CD4-positive, alpha-beta T cell treated with Interferon gamma for 1 hour (primary cell): ENCODE results near the gene DLX3.
A peak's percentile ranks its signal among the peaks of the same experiment; 100 is the strongest.

Experiments
- DNase-seq: peaks from one replicate; pipeline ENCODE4 v3.0.0-alpha.2; 2020

DLX3 gene

DNA sequence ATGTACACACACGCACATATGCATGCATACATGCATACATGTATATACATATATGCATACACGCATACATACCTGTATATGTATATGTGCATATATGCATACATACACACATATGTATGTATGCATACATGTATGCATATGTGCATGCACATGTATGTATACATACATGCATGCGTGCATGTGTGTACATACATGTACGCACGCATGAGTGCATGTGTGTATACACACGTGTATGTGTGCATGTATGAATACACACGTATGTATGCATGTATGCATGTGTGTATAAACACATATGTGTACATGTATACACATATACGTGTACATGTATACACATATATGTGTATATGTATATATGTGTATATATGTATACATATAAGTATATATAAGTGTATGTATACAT lies 28.5 kb upstream of the DLX3 start:
- DNase-seq = no peak

DNA sequence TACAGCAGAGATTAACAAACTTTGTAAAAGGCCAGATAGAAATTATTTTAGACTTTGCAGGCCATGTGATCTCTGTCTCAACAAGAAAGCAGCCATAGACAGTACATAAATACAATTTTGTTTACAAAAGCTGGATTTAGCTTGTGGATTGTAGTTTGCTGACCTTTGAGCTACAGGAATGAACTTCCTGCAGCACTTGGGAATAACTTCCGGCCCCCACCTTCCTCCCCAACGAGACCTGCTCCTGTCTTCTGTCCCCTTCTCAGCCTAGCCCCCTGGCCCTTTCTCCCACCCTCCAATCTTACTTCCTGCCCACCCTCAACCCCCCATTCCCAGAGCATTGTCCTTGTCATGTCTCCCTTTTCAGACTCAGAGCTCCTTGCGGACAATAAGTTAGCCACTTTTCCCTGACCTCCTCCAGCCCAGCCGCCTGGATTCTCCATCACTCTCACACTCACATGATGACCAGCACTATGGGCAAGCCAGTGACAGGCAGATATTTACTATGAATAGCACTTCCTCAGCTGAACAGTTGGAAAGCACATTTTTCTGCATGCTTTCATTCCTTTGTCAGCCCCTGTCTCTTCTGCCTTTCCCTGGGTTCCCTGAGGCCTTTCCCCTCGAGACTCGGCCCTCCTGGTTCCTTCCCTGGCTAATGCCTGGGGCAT lies 27.6 kb upstream of the DLX3 start:
- DNase-seq = no peak

DNA sequence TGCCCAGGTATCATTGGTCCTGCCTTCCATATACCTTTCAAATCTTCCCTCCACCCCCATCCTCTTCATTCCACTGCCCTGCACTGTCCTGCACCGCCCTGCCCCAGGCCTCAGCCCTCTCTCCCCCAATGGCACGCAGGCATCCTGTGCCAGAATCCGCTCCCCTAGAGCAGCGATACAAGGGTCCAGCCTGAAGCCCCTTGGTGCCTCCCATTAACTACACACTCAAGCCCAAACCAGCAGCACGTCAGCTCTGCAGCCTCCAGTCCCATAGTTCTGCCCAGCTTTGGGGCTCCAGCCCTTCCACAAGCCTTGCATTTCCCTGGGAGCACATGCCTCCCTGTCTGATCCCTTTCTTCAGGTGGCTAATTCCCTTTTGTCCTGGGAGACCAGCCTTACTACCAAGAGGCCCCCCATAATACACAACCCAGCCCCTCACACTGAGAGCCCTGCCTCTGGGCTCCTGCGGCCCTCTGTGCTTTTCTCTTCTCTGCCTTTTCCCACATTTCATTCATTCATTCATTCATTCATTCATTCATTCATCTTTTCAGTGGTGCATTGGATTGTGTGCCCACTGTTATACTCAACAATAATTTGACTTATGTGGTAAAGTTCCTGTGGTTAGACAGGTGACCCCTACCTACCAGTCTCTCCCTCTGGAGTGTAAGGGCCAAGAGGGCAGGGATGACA lies 26.8 kb upstream of the DLX3 start:
- no peak for DNase-seq

DNA sequence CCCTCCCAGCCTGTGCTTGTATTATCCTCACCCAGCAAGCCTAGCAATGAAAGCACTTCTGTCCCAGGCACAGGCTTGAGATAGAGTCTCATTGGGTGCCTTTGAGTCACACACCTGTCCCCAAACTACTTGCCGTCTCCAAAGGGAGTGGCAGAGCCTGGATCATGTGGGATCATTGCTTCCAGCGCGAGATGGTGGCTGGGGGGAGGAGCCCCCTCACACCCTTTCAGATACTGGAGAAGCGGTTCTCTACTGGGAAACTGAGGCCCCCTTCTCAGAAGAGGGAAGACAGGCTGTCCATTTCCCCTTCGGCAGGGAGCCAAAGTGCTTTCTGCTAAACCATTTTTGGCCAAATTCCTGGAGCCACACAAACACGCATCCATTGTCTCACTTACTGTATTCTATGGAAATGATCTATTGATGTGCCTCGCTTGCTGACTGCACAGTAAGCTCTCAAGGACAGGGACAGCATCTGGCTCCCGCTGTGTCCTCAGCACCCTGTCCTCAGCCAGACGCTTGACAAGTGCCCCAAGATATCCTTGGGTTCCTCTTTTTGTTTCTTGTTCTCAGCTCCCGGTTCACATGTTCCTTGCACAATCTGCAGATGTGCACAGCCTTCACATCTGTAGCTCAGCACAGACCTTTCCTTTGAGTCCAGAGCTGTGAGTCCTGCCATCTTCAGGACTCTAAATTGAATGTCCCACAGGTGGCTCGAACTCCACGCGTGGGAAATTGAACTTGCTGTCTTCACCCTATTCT lies 26.0 kb upstream of the DLX3 start:
- DNase-seq = no peak

DNA sequence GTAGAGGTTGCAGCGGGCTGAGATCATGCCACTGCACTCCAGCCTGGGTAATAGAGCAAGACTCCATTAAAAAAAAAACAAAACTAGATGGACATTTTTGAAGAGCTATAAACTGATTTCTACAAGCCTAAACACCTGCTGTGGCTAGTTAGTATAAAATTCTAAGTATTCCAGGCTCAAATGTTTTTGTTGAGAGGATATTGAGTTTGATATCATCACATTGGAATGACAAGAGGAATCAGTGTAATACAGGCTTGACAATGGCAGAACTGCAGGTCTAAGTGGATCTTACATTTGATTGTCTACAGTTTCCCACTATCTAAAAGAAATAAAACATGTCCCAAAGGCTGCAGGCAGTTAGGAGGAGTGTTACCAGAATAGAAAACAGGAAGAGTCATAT lies 23.9 kb upstream of the DLX3 start:
- DNase-seq = no peak

DNA sequence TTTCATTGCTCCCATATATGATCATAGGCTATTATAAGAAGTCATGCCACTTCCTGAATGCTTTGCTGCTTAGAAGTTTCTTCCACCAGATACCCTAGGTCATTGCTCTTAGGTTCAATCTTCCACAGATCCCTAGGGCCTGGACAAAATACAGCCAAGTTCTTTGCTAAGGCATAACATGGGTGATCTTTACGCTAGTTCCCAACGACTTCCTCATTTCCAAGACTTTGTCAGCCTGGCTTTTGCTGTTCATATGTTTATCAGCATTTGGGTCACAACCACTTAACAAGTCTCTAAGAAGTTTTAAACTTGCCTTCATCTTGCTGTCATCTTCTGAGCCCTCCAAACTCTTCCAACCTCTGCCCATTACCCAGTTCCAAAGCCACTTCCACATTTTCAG lies 20.1 kb upstream of the DLX3 start:
- no peak for DNase-seq

DNA sequence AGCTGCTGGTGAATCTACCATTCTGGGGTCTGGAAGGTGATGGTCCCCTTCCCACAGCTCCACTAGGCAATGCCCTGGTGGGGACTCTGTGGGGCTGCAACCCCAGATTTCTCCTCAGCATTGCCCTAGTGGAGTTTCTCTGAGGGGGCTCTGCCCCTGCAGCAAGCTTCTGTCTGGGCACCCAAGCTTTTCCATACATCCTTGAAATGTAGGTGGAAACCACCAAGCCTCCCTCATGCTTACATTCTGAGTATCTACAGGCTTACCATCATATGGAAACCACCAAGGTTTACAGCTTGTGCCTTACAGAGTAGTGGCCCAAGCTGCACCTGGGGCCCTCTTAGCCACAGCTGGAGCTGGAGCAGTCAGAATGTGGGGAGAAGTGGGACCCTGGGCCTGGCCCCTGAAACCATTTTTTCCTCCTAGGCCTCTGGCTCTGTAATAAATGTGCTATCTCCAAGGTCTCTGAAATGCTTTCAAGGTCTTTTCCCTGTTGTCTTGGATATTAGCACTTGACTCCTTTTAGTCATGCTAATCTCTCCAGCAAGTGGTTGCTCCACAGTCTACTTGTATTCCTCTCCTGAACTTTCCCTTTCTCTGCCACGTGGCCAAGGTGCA lies 19.6 kb upstream of the DLX3 start:
- no peak for DNase-seq

DNA sequence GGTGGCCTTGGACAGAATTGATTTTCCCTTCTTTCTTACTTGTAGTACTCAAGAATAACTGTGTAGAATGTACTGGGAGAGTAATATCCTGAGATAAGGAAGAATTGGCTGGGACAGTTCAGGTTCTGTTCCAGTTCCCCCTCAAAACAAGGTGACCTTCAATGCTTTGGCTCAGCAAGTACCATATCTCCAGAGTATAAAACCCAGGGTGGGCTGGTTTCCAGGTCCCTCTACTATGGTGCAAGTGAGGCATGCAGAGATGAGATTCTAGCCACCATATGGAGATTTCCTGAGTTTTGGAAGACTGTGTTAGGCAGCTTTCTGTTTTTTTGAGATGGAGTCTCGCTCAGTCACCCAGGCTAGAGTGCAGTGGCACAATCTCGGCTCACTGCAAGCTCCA lies 18.1 kb upstream of the DLX3 start:
- no peak for DNase-seq

DNA sequence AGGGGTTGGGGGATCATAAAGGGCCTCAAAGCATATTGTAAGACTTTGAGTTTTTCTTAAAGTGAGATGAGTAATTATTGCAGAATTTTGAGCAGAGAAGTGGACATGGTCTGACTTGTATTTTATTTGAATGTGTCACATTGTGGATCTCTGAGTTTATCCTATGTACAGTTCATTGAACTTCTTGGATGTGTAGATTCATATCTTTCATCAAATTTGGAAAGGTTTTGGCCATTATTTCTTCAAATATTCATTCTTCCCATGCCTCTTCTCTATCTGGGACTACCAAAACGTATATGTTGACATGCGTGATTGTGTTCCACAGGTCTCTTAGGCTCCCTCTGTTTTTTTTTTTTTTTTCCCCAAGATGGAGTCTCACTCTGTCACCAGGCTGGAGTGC lies 14.3 kb upstream of the DLX3 start:
- no peak for DNase-seq

DNA sequence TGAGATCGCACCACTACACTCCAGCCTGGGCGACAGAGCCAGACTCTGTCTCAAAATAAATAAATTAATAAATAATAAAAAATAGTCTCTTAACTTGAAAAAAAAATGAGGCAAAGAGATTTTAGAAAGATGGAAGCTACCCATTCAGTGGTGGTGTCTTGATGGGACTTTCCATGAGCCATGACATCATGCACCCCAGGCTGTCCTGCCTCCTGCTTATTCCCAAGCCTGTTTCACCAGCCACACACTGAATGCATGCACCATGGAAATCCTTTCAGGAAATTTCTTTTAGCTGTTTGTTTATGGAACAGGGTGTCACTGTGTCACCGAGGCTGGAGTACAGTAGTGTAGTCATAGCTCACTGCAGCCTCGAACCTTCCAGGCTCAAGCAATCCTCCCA lies 8.9 kb upstream of the DLX3 start:
- DNase-seq = no peak

DNA sequence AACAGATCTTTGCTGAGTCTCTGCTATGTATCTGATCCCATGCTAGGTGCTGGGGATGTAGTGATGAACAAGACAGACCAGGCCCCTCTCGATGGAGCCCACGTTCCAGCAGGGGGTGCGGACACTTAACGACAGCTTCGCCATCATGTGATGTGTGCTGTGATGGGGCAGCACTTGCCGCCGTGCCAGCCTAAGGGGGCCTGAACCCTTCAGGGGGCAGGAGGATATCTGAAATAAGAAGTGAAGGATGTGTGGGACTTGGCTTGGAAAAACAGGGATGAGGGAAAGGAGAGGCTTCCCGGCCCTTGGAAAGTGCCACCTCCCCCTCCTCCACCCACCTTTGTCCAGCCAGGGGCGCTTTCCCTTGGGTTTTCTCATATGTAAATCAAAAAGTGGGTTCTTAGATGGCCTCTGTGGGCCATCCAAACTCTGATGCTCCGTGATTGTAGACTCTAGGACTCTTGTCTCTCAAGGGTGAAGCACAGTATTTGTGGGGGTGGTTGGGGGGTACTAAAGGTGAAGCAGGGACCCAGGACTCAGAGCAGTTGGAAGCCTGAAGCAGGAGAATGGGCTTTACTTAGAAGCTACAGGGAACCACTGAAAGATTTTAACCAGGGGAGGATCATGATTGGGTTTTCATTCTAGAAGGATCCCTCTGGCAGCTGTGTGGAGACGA lies 4.0 kb upstream of the DLX3 start:
- no peak for DNase-seq

DNA sequence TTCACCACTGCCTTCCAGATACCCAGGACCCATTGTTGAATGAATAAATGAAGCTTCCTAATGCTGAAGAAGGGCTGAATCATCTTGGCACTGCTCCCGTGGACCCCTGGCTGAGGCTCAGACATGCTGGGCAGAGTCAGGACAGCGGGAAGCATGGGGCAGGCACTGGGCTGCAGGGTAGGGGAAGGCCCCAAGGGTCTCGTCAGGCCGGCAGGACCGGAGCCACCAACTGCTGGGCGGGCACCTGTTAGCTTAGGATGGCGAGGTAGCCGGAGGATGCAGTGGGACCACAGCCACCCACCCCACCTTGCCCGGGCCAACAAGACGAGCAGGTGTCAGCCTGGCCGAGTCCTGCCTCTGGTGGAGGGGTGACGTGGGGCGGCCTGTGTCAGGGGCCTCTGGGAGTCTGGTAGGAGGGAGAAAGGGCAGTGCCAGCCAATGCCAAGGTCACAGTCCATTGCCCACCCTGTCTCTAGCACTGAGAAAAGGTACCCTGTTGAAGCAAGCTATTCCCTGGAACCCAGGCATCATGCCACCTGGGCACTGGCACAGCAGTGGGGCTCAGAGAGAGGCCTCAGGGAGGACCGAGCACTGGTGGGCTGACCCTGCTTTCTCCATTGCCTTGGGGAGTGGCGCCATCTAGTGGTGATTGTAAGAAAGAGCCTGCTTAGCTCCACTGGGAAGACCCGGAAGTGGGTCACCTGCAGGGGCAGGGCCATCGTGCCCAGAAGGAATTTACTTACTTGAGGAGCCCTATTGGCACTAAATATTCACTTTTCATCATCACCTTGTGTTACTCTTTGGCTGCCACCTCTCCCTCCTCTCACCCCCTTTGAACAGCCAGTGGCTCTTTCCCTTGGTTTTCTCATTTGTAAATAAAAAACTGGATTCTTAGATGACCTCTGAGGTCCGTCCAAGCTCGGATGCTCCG lies 3.0 kb upstream of the DLX3 start:
- peak; percentile 80 for DNase-seq

DNA sequence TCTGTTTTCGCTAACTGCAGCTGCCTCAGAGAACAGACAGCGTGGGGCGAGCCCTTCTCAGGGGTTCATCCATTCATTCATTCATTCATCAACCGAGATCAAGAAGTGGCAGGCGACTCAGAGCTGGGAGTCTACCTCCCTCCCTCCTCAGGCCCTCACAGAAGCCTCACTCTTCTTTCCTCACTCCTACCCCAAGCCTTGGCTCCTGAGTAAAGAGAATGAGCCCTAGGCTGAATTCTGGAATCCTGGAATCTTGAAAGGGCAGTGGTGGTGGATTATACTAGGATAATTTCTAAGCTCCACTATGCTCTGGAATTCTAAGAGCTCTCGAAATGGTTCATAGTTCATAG lies 2.3 kb upstream of the DLX3 start:
- no peak for DNase-seq

DNA sequence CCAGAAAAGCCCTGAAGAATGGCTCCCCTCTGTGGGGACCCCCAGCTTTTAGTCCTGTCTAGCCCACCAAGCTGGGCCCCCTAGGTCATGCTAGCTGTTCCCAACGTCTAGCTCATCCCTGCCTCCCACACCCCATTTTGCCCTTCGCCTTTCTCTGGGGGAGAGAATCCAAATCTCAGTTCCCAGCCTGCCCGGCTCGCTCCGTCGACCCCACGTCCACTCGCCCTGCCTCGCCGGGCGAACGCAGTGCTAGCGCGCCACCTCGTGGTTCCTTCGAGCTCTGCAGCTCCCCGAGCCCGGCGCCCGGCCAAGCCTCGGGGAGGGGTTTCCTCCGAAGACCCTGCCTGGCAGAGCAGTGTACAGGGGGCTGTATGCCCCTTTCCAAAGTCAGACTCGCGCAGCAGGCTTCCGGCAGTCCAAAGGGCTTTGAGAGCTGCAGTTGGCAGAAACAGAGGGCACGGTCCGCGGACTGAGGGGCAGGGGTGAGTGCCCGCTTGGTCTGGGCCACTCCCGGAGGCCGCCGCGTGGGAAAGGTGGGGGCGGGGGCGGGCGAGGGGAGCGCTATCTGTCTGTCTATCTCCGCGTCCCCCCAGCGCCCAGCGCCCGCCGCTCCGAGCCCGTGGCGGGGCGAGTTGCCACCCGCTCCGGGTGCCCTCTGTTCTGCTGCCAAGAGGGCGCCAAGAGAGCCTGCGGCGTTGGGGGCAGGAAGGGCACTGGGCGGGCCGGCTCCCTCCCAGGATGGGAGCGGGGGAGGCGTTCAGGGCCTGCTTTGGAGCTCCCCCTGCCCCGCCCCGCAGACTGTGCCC lies 1.7 kb upstream of the DLX3 start:
- DNase-seq = peak; percentile 48

DNA sequence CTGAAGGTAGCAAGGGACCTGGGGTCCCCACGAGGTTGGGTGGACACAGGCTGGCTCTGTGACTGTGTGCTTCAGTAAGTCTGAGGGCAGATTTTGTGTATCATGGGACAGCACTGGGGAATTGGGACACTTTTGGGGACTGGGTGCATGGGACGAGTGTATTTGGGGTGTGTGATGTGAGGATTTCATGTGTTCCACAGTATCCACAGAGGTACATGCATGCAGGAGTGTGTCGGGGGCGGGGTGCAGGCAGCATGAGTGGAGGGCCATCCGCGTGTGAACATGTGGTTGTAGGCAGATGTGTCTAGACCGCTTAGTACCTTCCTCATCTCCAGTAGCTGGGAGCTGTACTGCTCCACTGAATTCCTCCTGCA lies 1.1 kb upstream of the DLX3 start:
- DNase-seq = no peak

DNA sequence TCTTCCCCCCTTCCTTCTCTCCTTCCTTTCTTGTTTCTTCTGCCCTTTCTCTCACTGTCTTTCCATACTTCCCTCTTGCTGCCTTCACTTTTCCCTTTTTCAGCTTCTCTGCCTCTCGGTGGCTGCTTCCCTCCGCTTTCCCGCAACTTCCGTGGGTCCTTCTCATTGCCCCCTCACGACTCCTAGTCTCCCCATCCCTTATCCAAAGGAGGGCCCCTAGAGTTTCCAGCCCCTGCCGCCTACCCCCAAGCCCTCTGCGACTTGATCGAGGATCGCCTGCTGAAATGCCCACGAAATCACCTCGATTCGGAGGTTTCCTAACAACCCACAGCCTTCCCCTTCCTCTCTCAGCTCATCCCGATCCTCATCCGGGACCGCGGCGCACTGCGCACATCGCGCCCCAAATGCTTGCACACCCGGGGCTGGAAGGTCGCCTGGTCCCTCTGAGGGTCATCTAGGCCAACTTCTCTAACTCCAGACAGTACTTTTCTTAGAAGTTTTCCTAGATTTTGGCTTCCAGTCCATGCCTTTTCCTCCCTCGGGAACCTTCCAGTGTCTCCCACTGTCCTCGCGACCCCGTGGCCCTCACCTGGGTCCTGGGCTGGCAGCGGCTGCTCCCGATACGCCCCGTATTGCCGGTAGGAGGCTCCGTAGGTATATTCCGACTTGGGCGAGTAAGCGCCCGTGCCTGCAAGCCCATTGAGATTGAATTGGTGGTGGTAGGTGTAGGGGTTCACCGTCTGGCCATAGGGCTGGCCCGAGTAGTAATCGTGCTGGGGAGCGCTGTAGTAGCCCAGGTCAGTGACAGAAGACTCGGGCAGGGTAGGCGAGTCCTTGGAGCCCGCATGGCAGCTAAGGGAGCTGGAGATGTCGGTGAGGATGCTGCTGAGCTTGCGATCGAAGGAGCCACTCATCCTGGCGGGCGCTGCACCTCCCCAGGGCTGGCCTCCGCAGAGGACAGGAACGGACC lies 654 bp downstream of the DLX3 start:
- no peak for DNase-seq

DNA sequence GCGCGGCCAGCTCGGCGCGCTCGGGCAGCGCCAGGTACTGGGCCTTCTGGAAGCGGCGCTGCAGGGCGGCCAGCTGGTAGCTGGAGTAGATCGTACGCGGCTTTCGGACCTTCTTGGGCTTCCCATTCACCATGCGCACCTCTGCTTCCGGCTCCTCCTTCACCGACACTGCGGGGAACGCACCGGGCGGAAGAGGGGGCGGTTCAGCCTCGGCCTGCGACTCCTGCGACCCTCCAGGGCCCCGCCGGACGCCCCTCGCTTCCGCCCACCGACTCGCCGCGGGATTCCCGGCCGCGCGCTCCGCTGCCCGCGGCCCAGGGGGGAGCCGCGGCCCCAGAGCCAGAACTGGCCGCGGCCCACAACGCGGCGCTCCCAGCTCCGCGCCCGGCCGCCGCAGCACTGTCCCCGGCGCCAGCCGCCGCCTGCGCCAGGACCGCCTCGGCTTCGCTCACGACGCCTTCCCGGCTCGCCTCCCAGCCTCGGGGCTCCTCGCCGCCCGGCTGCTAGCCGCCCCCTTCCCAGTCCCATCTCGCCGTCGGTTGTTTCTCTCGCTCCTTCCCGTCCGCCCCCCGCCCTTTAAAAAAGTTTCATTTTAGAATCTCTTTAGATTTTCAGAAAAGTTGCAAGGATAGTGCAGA lies 1.5 kb downstream of the DLX3 start:
- DNase-seq = no peak

DNA sequence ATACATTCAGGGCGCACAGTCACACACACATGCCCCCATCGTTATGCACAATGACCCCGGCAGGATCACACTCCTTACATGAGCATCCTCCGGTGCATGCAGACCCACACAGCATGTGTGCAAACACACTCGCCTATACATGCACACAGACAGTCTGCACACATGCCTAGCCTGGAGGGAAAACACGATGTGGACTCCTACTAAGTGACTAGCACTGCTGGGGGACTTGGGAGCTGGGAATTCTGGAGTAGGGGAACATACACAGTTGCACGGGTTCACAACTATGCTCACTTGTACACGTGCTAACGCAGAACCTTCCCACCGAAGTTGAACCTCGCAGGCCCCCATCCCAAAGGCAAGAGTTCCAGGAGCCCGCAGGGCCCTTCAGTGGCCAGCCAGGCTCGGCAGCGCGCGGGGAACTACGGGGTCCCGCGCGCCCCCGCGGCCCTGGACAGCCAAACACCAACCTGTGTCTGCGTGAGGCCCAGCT lies 2.0 kb downstream of the DLX3 start:
- DNase-seq = no peak

DNA sequence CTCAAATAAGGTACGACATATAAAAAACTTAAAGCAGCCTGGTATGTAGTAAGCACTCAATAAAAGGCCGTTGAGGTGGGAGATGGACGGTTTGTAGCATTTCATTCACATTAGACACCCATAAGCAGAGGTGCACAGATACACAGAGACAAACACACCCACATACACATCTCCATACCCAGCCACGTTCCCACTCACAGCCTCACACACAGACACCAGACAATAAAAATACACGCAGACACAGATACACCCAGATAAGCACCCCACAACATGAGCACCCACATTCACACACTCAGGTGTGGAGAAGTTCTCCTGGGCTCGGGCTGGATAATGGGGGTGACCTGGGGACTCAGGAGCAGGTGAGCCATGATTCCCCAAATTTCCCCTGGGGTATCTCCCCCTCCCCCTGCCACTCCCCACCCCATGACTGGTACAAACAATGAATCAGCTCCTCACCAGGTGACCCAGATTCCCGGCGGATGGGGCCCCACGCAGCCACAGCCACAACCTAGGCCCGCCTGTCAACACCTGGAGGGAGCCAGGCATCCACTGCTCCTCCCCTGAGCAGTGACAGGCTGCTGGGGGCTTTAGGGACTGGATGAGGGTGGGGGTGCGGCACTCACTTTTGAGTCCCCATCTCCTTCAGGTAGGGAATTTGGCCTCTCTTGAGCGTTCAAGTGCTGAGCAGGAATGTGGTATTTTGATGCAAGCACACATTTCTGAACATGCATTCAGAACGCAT lies 2.7 kb downstream of the DLX3 start:
- DNase-seq = no peak
